Neuronal stem cell (in vitro differentiated cells): ENCODE measurements around the gene TVP23C.
A peak's percentile ranks its signal among the peaks of the same experiment; 100 is the strongest.
"Not testable (repeated sequence)": the region's sequence is repeated elsewhere in the genome, so short reads cannot be mapped to it uniquely, and the experiment has no call there.

Experiments used
- DNase-seq: peaks from one replicate; pipeline ENCODE4 v3.0.0-alpha.2; 2013; ENCODE audit warnings: low spot score
- H2AFZ ChIP-seq: one replicate; pipeline ENCODE4 v1.6.1; 2013; ENCODE audit warnings: mild to moderate bottlenecking, low read length, inconsistent platforms
- H2AK5ac ChIP-seq: 2 replicates; pipeline ENCODE4 v1.6.1; 2013; ENCODE audit warnings: low read depth, mild to moderate bottlenecking, inconsistent platforms, low read length, moderate library complexity, mixed read lengths
- H2BK120ac ChIP-seq: 2 replicates; pipeline ENCODE4 v1.6.1; 2013; ENCODE audit warnings: low read depth, mild to moderate bottlenecking, inconsistent platforms, low read length, moderate library complexity, mixed read lengths
- H2BK12ac ChIP-seq: one replicate; pipeline ENCODE4 v1.6.1; 2013; ENCODE audit warnings: low read length, inconsistent platforms
- H2BK15ac ChIP-seq: 2 replicates; pipeline ENCODE4 v1.6.1; 2013; ENCODE audit warnings: mild to moderate bottlenecking, low read length, inconsistent platforms, mixed read lengths
- H2BK5ac ChIP-seq: one replicate; pipeline ENCODE4 v1.6.1; 2013; ENCODE audit warnings: inconsistent platforms, mild to moderate bottlenecking, low read length, moderate library complexity
- H3K14ac ChIP-seq: one replicate; pipeline ENCODE4 v1.6.1; 2013; ENCODE audit warnings: low read length, inconsistent platforms
- H3K18ac ChIP-seq: 2 replicates; pipeline ENCODE4 v1.6.1; 2013; ENCODE audit warnings: low read length, inconsistent platforms
- H3K23ac ChIP-seq: 2 replicates; pipeline ENCODE4 v1.6.1; 2013; ENCODE audit warnings: low read depth, mild to moderate bottlenecking, mixed read lengths, low read length, inconsistent platforms; ENCODE audit not compliant: poor library complexity
- H3K27ac ChIP-seq: replicated peaks from 3 replicates; pipeline ENCODE4 v1.5.1; 2013; ENCODE audit warnings: low read length, inconsistent platforms
- H3K27me3 ChIP-seq, 3 experiments: 2 replicates each; pipeline ENCODE4 v1.6.1; 2013; ENCODE audit warnings: low read length in 3 of 3, mild to moderate bottlenecking in 2 of 3, inconsistent platforms in 1 of 3, low read depth in 1 of 3, mixed read lengths in 1 of 3, moderate library complexity in 1 of 3; ENCODE audit not compliant: control insufficient read depth in 3 of 3, insufficient read depth in 3 of 3
- H3K36me3 ChIP-seq, 2 donors: replicated peaks in 1 of 2; 2 replicates each; pipeline ENCODE4 v1.6.1; 2013; ENCODE audit warnings: low read length in 2 of 2; ENCODE audit not compliant: control insufficient read depth in 2 of 2, insufficient read depth in 2 of 2
- H3K4ac ChIP-seq: 2 replicates; pipeline ENCODE4 v1.6.1; 2013; ENCODE audit warnings: inconsistent platforms, mild to moderate bottlenecking, low read length, moderate library complexity
- H3K4me1 ChIP-seq, 2 donors: 1 replicate in 1 of 2; 2 replicates in 1 of 2; pipeline ENCODE4 v1.6.1; 2013; ENCODE audit warnings: low read length in 2 of 2, low read depth in 1 of 2; ENCODE audit not compliant: control insufficient read depth in 2 of 2, insufficient read depth in 1 of 2
- H3K4me2 ChIP-seq: one replicate; pipeline ENCODE4 v1.6.1; 2013; ENCODE audit warnings: mild to moderate bottlenecking, low read length, inconsistent platforms; ENCODE audit not compliant: insufficient read depth, poor library complexity, severe bottlenecking
- H3K4me3 ChIP-seq, 2 donors: 2 replicates each; pipeline ENCODE4 v1.5.1; 2013; ENCODE audit warnings: low read length in 2 of 2, mild to moderate bottlenecking in 2 of 2, inconsistent platforms in 1 of 2, moderate library complexity in 1 of 2
- H3K79me1 ChIP-seq: one replicate; pipeline ENCODE4 v1.6.1; 2013; ENCODE audit warnings: low read depth, mild to moderate bottlenecking, inconsistent platforms, low read length, moderate library complexity
- H3K9ac ChIP-seq: one replicate; pipeline ENCODE4 v1.6.1; 2013; ENCODE audit warnings: mild to moderate bottlenecking, low read depth, low read length, inconsistent platforms; ENCODE audit not compliant: poor library complexity
- H3K9me3 ChIP-seq, 2 donors: replicated peaks in 1 of 2; 2 replicates each; pipeline versions ENCODE3 to v1.6.1; 2013; ENCODE audit warnings: low read length in 2 of 2, mild to moderate bottlenecking in 2 of 2, inconsistent platforms in 1 of 2, low read depth in 1 of 2, mixed read lengths in 1 of 2, moderate library complexity in 1 of 2; ENCODE audit not compliant: control insufficient read depth in 2 of 2, insufficient read depth in 1 of 2
- H4K8ac ChIP-seq: one replicate; pipeline ENCODE4 v1.6.1; 2013; ENCODE audit warnings: low read depth, mild to moderate bottlenecking, inconsistent platforms, low read length, moderate library complexity
- H4K91ac ChIP-seq: one replicate; pipeline ENCODE4 v1.6.1; 2013; ENCODE audit warnings: low read length, low read depth, mild to moderate bottlenecking, inconsistent platforms; ENCODE audit not compliant: poor library complexity
- WGBS, 2 donors: extraction: QIAGEN DNeasy Blood & Tissue Kit; methylation state at CpG; one replicate each; pipeline ENCODE4 v1.1.7; 2013; ENCODE audit warnings: missing lambda C conversion rate in 2 of 2, mixed read lengths in 1 of 2; ENCODE audit not compliant: insufficient read length in 2 of 2, insufficient replicate concordance in 1 of 2; ENCODE audit errors: extremely low coverage in 2 of 2; 5-methylcytosine and 5-hydroxymethylcytosine counted together

Gene TVP23C

DNA sequence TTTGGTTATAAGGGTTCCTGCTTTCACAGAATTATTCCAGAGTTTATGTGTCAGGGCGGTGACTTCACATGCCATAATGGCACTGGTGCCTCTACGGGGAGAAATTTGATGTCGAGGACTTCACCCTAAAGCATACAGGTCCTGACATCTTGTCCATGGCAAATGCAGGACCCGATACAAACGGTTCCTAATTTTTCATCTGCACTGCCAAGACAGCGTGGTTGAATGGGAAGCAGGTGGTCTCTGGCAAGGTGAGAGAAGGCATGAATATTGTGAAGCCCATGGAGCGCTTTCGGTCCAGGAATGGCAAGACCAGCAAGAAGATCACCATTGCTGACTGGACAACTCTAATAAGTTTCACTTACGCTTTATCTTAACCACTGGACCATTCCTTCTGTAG lies 56.3 kb downstream of the TVP23C start:
- H3K27me3 ChIP-seq, result no peaks in the 10 kb centered on the region
- no peak overlapping the region for H2AK5ac ChIP-seq
- H4K8ac ChIP-seq, result no peak overlapping the region
- H3K36me3 ChIP-seq, result peaks cover 7 to 8% of the 10 kb centered on the region in 2 donors
- H3K79me1 ChIP-seq, result no peaks in the 10 kb centered on the region
- H3K4me2 ChIP-seq, result no peak overlapping the region
- peaks cover 0 to 2% of the 10 kb centered on the region in 2 donors for H3K9me3 ChIP-seq
- DNase-seq, result no peak
- H2BK5ac ChIP-seq, result peak overlapping the region; percentile 59
- H3K4me3 ChIP-seq, result no peak overlapping the region
- no peak overlapping the region for H3K14ac ChIP-seq
- H3K27ac ChIP-seq, result no peak overlapping the region
- H2AFZ ChIP-seq, result no peak overlapping the region
- H3K4me1 ChIP-seq, result peaks cover 2 to 3% of the 10 kb centered on the region in 2 donors
- no CpG with 5 or more reads among the region's 9 CpGs for WGBS, 2 donors
- no peak overlapping the region for H2BK15ac ChIP-seq
- no peak overlapping the region for H4K91ac ChIP-seq
- H3K23ac ChIP-seq, result no peak overlapping the region
- H3K18ac ChIP-seq, result no peak overlapping the region
- H2BK12ac ChIP-seq, result no peak overlapping the region
- no peak overlapping the region for H3K9ac ChIP-seq
- H2BK120ac ChIP-seq, result no peak overlapping the region
- H3K4ac ChIP-seq, result no peak overlapping the region

DNA sequence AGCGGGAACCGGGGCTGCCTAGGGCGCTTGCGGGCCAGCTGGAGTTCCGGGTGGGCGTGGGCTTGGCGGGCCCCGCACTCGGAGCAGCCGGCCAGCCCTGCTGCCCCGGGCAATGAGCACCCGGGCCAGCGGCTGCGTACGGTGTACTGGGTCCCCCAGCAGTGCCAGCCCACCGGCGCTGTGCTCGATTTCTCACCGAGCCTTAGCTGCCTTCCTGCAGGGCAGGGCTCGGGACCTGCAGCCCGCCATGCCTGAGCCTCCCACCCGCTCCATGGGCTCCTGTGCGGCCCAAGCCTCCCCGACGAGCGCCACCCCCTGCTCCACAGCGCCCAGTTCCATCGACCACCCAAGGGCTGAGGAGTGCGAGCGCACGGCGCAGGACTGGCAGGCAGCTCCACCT lies 57.6 kb downstream of the TVP23C start:
- no CpG with 5 or more reads among the region's 32 CpGs for WGBS, 2 donors
- not testable (repeated sequence) for H2BK15ac ChIP-seq, H3K27ac ChIP-seq, H4K91ac ChIP-seq, H3K9ac ChIP-seq, H3K4me2 ChIP-seq, H2BK12ac ChIP-seq, H3K4me3 ChIP-seq, H2AFZ ChIP-seq, DNase-seq, H3K4me1 ChIP-seq, H2BK120ac ChIP-seq, H3K4ac ChIP-seq, H3K9me3 ChIP-seq, H3K14ac ChIP-seq, H3K23ac ChIP-seq, H2BK5ac ChIP-seq, H3K79me1 ChIP-seq, H2AK5ac ChIP-seq, H3K18ac ChIP-seq, H3K27me3 ChIP-seq, H4K8ac ChIP-seq
- H3K36me3 ChIP-seq, result peaks cover 8 to 10% of the 10 kb centered on the region in 2 donors

DNA sequence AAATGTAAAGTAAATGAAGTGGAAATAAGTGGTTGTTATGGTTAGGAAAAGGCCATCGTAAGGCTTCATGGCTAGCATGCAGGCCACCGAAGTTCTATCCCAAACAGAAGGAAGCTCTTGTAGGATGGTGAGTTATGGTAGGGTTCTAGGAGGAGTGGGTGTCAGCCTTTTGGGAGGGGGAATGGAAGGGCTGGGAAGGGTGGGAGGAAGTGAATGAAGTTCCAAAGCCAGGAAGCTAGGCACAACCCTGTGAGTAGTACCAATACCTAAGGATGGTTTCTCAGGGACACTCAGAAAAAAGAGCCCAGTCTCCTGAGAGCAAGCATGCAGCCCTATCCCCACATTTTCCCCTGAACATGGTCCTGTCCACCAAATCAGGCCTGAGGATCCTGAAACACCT lies 59.6 kb downstream of the TVP23C start:
- no peak overlapping the region for H4K8ac ChIP-seq
- no peak overlapping the region for H2AFZ ChIP-seq
- no peak overlapping the region for H4K91ac ChIP-seq
- H3K36me3 ChIP-seq, result peaks cover 6 to 11% of the 10 kb centered on the region in 2 donors
- H3K4me3 ChIP-seq, result no peak overlapping the region
- H3K4me2 ChIP-seq, result no peak overlapping the region
- H3K4me1 ChIP-seq, result peaks cover 0 to 6% of the 10 kb centered on the region in 2 donors
- H2AK5ac ChIP-seq, result no peak overlapping the region
- H2BK120ac ChIP-seq, result no peak overlapping the region
- H3K4ac ChIP-seq, result no peak overlapping the region
- H2BK5ac ChIP-seq, result no peak overlapping the region
- no peak overlapping the region for H2BK15ac ChIP-seq
- no peaks in the 10 kb centered on the region for H3K79me1 ChIP-seq
- no peak overlapping the region for H2BK12ac ChIP-seq
- H3K18ac ChIP-seq, result no peak overlapping the region
- DNase-seq, result no peak
- H3K9ac ChIP-seq, result no peak overlapping the region
- peaks cover 0 to 2% of the 10 kb centered on the region in 2 donors for H3K9me3 ChIP-seq
- WGBS, 2 donors, result no CpG with 5 or more reads among the region's 2 CpGs
- no peak overlapping the region for H3K14ac ChIP-seq
- no peak overlapping the region for H3K27ac ChIP-seq
- H3K27me3 ChIP-seq, result no peaks in the 10 kb centered on the region
- no peak overlapping the region for H3K23ac ChIP-seq

DNA sequence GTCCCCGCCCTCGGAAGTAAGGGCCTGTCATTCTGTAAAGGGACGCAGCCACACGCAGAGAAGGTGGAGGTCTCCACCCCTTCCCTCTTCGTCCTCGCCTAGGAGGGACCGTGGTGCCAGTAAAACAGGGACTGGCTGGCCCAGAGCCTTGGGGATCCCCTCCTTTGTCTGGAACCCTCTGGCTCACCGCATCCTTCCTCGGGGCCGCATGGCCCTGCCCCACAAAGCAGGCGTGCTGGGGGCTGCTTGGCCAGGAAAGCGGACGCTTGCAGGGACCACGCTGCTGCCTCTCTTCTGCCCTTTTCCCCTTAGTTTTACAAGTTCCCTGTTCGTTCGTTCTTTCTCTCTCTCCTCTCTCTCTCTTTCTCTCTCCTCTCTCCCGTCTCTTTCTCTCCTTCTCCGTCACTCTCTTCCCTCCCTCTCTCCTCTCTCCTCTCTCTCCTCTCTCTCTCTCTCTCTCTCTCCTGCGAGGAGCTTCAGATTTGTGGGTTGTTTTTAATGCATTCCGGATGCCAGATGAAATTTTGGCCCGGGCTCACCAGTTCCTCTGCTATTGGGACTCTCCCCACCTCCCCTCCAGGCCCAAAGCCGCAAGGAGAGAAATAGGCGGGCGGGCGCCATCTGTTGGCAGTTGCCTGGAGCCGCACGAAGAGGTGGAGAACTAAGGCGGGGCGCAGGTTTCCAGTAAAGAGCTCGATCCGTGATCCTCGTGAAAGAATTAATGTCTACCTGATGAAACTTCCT lies 60.7 kb downstream of the TVP23C start:
- H3K14ac ChIP-seq, result no peak overlapping the region
- H2BK12ac ChIP-seq, result no peak overlapping the region
- H3K23ac ChIP-seq, result no peak overlapping the region
- H4K91ac ChIP-seq, result no peak overlapping the region
- no CpG with 5 or more reads among the region's 32 CpGs for WGBS, 2 donors
- H2AFZ ChIP-seq, result no peak overlapping the region
- peaks cover 0 to 6% of the 10 kb centered on the region in 2 donors for H3K4me1 ChIP-seq
- peaks cover 0 to 2% of the 10 kb centered on the region in 2 donors for H3K9me3 ChIP-seq
- H3K36me3 ChIP-seq, result peaks cover 4 to 11% of the 10 kb centered on the region in 2 donors
- H3K18ac ChIP-seq, result peak overlapping the region; percentile 50
- H3K4me2 ChIP-seq, result no peak overlapping the region
- H2BK5ac ChIP-seq, result no peak overlapping the region
- H3K4me3 ChIP-seq, result no peak overlapping the region
- peak overlapping the region; percentile 18 for H2BK15ac ChIP-seq
- H3K9ac ChIP-seq, result no peak overlapping the region
- no peak overlapping the region for H2BK120ac ChIP-seq
- H4K8ac ChIP-seq, result no peak overlapping the region
- H3K4ac ChIP-seq, result no peak overlapping the region
- H3K27ac ChIP-seq, result no peak overlapping the region
- H3K27me3 ChIP-seq, result no peaks in the 10 kb centered on the region
- H3K79me1 ChIP-seq, result no peaks in the 10 kb centered on the region
- no peak overlapping the region for H2AK5ac ChIP-seq
- DNase-seq, result peak; percentile 73
